Measurements from ENCODE around the gene IGSF23. TPM values are rescaled to one million over a fixed set of nuclear protein-coding genes. Genes with fewer than 3 reads are reported as not detected.

Gene IGSF23
- polyA plus RNA-seq, 1 donor from 2014 or later, result not detected

DNA sequence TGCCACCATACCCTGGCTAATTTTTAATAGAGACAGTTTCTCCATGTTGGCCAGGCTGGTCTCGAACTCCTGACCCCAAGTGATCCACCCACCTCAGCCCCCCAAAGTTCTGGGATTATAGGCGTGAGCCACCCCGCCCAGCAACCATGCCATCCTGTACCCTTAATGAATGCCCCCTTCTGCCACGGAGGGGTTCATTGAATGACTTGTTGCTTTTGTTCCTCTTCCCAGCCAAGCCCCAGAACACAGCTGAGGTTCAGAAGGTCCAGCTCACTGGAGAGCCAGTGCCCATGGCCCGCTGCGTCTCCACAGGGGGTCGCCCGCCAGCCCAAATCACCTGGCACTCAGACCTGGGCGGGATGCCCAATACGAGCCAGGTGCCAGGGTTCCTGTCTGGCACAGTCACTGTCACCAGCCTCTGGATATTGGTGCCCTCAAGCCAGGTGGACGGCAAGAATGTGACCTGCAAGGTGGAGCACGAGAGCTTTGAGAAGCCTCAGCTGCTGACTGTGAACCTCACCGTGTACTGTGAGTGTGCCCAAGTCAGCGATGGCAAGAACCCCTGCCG, 36.3 kb downstream of the IGSF23 start:
- peaks cover 9% of the 10 kb centered on the region for H3K27me3 Mint-ChIP-seq
- H3K27ac Mint-ChIP-seq, result no peak overlapping the region
- H3K36me3 Mint-ChIP-seq, result no peaks in the 10 kb centered on the region
- H3K4me3 Mint-ChIP-seq, result no peak overlapping the region
- no peaks in the 10 kb centered on the region for H3K9me3 Mint-ChIP-seq
- peaks cover 4 to 6% (median 5%) of the 10 kb centered on the region in 3 donors for H3K4me1 Mint-ChIP-seq

DNA sequence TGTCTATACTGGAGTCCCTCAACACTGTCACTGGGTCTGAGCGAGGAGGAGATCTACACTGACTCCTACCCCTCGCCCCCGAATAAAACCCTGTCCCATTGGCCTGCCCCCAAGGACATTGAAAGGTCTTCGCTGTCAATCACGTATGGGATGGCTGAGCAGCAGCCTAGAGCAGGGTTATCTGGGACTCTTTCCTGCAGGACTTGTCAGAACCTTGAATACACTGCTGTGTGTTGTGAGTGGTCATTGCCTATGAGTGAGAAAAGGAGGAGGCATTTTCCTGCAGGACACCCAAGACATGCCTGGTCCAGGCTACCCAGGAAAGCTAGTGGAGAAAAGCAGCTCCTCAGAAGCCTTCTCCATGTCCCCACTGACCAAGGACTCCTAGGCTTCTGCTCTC, 40.0 kb downstream of the IGSF23 start:
- Mint-ChIP-seq H3K36me3 (no peaks in the 10 kb centered on the region), H3K27ac (peak overlapping the region in 1 of 3 donors; percentile 37), H3K9me3 (no peaks in the 10 kb centered on the region), H3K27me3 (no peaks in the 10 kb centered on the region), H3K4me1 (peaks cover 7 to 12% (median 9%) of the 10 kb centered on the region in 3 donors), H3K4me3 (no peak overlapping the region)

DNA sequence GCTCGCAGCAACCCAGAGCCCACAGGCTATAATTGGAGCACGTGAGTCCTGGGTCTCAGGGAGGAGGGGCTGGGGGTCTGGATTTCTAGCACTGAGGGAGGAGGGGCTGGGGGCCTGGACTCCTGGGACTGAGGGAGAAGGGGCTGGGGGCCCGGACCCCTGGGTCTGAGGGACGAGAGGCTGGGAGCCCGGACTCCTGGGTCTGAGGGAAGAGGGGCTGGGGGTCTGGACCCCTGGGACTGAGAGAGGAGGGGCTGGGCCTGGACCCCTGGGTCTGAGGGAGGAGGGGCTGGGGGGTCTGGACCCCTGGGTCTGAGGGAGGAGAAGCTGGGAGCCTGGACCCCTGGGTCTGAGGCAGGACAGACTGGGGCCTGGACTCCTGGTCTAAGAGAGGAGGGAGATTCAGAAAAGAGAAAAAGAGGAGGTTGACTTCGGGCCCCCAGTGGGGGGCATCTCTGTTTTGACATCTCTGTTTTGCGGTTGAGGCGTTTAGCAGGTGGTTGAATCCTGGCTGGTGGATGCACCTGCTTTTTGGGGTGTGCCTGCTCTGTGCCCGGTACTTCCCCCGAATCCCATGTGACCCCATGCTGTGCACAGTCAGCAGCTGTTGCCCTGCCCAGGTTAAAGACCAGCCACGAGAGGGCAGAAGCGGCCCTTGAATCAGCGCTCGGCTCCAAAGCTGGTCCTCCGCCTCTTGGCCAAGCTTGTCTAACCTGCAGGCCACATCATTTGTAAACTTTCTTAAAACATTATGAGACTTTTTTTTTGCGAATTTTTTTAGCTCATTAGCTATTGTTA, 40.8 kb downstream of the IGSF23 start:
- H3K27ac Mint-ChIP-seq, result peak overlapping the region in 2 of 3 donors; percentile 25 to 62
- H3K36me3 Mint-ChIP-seq, result no peaks in the 10 kb centered on the region
- H3K4me3 Mint-ChIP-seq, result peak overlapping the region in 2 of 4 donors; percentile 57 to 61
- H3K9me3 Mint-ChIP-seq, result no peaks in the 10 kb centered on the region
- peaks cover 7 to 12% (median 9%) of the 10 kb centered on the region in 3 donors for H3K4me1 Mint-ChIP-seq
- H3K27me3 Mint-ChIP-seq, result no peaks in the 10 kb centered on the region

DNA sequence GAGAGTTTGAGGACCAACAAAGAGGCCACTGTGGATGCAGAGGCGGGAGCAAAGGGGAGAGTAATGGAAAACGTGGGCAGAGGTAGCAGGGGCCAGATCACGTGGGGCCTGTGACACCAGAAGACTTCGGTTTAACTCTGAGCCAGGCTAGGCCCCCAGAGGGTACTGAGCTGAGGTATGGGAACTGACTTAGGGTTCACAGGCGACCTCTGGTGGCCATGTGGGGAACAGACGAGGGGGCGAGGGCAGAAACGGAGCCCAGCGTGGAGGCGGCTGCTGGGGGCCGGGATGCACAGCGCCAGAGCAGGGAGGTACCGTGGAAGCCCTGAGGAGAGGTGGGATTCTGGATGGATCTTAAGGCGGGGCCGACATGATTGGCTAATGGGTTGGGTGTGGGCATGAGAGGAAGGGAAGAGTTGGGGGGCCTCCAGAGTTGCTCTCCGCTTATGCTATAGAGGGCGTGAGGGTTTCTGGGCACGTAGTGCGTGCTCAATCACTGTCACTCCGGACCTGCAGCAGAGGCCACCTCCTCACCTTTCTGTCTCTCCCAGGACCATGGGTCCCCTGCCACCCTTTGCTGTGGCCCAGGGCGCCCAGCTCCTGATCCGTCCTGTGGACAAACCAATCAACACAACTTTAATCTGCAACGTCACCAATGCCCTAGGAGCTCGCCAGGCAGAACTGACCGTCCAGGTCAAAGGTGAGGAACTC, 44.0 kb downstream of the IGSF23 start:
- no peaks in the 10 kb centered on the region for H3K9me3 Mint-ChIP-seq
- H3K36me3 Mint-ChIP-seq, result no peaks in the 10 kb centered on the region
- H3K27ac Mint-ChIP-seq, result peak overlapping the region in 1 of 3 donors; percentile 19
- H3K4me1 Mint-ChIP-seq, result peaks cover 7 to 12% (median 9%) of the 10 kb centered on the region in 3 donors
- H3K27me3 Mint-ChIP-seq, result peaks cover 2% of the 10 kb centered on the region
- no peak overlapping the region for H3K4me3 Mint-ChIP-seq

DNA sequence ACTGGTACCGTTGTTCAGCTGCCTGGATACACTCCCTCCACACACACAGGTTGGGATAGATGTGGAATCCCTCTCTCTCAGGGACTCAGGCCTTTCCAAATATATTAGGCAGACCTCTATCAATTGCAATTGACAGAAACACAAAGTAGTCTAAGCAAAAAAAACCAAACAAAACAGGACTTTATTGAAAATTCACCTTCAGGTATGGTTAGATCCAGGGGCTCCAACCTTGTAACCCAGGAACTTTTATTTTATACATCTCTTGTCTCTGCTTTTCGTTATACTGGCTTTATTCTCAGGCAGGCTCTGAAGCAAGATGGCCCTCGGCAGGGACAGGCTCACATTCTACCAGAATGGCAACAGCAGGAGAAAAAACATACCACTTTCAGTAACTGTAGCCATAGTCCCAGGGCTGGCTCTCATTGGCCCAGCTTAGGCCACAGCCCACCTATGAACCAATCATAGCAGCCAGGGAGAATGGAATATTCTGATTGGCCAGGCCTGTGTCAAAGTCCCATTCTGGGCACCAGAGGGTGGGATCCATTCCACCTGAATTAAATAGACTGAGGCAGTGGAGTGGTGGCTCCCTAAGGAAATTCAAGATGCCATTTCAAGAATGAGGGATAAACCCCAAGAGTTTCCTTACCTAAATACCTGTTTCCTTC, 44.8 kb downstream of the IGSF23 start:
- H3K4me3 Mint-ChIP-seq, result no peak overlapping the region
- peaks cover 7 to 12% (median 9%) of the 10 kb centered on the region in 3 donors for H3K4me1 Mint-ChIP-seq
- peak overlapping the region in 1 of 3 donors; percentile 40 for H3K27ac Mint-ChIP-seq
- no peaks in the 10 kb centered on the region for H3K9me3 Mint-ChIP-seq
- H3K27me3 Mint-ChIP-seq, result peaks cover 3% of the 10 kb centered on the region
- no peaks in the 10 kb centered on the region for H3K36me3 Mint-ChIP-seq

DNA sequence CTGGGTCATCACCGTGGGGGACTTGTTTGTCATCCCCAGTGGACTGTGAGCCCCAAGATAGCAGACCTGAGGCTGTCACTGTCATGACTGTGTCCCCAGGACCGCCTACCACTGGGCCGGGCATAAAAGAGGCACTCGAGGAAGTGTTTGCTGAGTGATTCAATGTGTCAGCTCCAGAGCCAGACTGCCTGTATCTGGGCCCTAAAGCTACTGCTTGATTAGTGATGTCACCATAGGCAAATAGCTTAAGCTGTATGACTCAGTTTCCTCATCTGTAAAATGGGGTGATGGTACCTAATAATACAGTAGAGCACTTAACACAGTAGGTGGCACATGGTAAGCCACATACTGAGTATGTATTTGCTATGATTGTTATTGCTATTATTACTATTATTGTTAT, 46.7 kb downstream of the IGSF23 start:
- Mint-ChIP-seq H3K36me3 (no peaks in the 10 kb centered on the region), H3K4me1 (peaks cover 0 to 5% (median 3%) of the 10 kb centered on the region in 3 donors), H3K27ac (no peak overlapping the region), H3K4me3 (no peak overlapping the region), H3K9me3 (peaks cover 0 to 2% (median 0%) of the 10 kb centered on the region in 3 donors), H3K27me3 (peaks cover 5% of the 10 kb centered on the region)

DNA sequence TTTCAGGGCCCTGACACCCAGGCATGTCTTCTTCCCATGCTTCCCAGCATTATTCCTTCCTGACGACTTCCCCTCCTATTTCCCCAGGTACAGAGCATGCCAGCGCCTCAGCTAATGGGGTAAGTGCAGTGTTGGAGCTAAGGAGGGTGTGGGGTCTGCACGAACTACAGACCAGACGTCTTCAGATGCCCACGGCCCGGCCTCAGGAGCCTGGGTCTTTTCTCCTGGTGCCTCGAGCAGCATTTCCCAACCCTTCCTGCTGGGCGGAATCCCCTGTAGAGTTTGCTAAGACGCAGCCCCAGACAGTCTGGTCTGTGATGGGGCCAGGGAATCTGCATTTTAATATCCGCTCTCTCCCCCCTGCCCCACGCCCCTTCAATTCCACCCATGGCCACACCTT, 47.8 kb downstream of the IGSF23 start:
- Mint-ChIP-seq H3K27ac (no peak overlapping the region), H3K27me3 (peaks cover 9% of the 10 kb centered on the region), H3K4me1 (peaks cover 0 to 5% (median 3%) of the 10 kb centered on the region in 3 donors), H3K4me3 (no peak overlapping the region), H3K9me3 (peaks cover 0 to 2% (median 0%) of the 10 kb centered on the region in 3 donors), H3K36me3 (no peaks in the 10 kb centered on the region)

DNA sequence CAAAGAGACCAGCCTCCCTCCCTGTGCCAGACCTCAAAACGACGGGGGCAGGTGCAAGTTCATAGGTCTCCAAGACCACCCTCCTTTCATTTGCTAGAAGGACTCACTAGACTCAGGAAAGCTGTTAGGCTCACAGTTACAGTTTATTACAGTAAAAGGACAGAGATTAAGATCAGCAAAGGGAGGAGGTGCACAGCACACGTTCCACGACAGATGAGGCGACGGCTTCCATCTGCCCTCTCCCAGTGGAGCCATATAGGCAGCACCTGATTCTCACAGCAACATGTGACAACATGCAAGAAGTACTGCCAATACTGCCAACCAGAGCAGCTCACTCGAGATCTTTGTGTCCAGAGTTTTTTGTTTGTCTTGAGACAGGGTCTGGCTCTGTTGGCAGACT, 48.5 kb downstream of the IGSF23 start:
- peaks cover 0 to 2% (median 0%) of the 10 kb centered on the region in 3 donors for H3K9me3 Mint-ChIP-seq
- H3K27ac Mint-ChIP-seq, result no peak overlapping the region
- no peaks in the 10 kb centered on the region for H3K36me3 Mint-ChIP-seq
- no peak overlapping the region for H3K4me3 Mint-ChIP-seq
- peaks cover 9% of the 10 kb centered on the region for H3K27me3 Mint-ChIP-seq
- peaks cover 0 to 5% (median 3%) of the 10 kb centered on the region in 3 donors for H3K4me1 Mint-ChIP-seq

DNA sequence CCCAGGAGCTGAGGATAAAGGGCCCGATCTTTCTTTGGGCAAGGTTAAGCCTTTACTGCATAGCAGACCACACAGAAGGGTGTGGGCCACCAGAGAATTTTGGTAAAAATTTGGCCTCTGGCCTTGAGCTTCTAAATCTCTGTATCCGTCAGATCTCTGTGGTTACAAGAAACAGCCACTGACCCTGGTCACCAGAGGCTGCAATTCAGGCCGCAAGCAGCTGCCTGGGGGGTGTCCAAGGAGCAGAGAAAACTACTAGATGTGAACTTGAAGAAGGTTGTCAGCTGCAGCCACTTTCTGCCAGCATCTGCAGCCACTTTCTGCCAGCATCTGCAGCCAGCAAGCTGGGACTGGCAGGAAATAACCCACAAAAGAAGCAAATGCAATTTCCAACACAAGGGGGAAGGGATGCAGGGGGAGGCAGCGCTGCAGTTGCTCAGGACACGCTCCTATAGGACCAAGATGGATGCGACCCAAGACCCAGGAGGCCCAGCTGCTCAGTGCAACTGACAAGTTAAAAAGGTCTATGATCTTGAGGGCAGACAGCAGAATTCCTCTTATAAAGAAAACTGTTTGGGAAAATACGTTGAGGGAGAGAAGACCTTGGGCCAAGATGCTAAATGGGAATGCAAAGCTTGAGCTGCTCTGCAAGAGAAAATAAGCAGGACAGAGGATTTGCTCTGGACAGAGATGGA, 49.5 kb downstream of the IGSF23 start:
- Mint-ChIP-seq H3K36me3 (no peaks in the 10 kb centered on the region), H3K27ac (no peak overlapping the region), H3K9me3 (peaks cover 0 to 2% (median 0%) of the 10 kb centered on the region in 3 donors), H3K4me3 (peak overlapping the region in 1 of 4 donors; percentile 67), H3K4me1 (peaks cover 0 to 1% (median 0%) of the 10 kb centered on the region in 3 donors), H3K27me3 (peaks cover 9% of the 10 kb centered on the region)

DNA sequence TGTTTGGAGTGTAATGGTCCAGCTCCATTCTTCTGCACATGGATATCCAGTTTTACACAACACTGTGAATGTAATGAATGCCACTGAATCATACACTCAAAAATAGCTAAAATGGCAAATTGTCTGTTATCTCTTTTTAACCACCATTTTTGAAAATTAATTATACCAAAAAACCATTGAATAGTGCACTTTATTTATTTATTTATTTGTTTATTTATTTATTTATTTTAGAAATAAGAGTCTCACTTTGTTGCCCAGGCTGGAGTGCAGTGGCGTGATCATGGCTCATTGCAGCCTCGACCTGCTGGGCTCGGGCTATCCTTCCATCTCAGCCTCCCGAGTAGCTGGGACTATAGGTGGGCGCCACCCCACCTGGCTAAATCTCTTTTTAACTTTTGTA, 50.6 kb downstream of the IGSF23 start:
- Mint-ChIP-seq H3K27me3 (peaks cover 11% of the 10 kb centered on the region), H3K4me3 (no peak overlapping the region), H3K36me3 (no peaks in the 10 kb centered on the region), H3K4me1 (no peaks in the 10 kb centered on the region), H3K27ac (no peak overlapping the region), H3K9me3 (peaks cover 0 to 2% (median 0%) of the 10 kb centered on the region in 3 donors)

DNA sequence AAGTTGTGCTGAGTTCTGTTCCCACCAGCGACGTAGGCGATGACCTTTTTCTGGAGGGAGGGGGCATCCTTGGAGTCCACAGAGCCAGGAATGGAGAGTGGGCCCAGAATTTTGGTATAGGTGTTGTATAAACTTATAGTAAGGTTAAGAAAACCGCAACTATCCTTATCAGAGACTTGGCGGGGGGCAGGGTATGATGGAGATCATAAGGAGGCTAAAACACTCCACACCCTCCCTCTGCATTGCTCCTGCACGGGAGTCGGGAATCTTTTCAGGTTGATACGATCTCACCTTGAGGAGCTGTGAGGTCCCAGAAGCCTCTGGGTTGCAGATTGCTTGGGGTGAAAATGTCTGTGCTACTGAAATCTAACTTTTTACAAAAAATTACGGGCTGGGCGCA, 51.6 kb downstream of the IGSF23 start:
- H3K4me1 Mint-ChIP-seq, result no peaks in the 10 kb centered on the region
- H3K4me3 Mint-ChIP-seq, result peak overlapping the region in 1 of 4 donors; percentile 13
- peaks cover 14% of the 10 kb centered on the region for H3K27me3 Mint-ChIP-seq
- H3K9me3 Mint-ChIP-seq, result peaks cover 0 to 5% (median 0%) of the 10 kb centered on the region in 3 donors
- H3K27ac Mint-ChIP-seq, result no peak overlapping the region
- no peaks in the 10 kb centered on the region for H3K36me3 Mint-ChIP-seq

DNA sequence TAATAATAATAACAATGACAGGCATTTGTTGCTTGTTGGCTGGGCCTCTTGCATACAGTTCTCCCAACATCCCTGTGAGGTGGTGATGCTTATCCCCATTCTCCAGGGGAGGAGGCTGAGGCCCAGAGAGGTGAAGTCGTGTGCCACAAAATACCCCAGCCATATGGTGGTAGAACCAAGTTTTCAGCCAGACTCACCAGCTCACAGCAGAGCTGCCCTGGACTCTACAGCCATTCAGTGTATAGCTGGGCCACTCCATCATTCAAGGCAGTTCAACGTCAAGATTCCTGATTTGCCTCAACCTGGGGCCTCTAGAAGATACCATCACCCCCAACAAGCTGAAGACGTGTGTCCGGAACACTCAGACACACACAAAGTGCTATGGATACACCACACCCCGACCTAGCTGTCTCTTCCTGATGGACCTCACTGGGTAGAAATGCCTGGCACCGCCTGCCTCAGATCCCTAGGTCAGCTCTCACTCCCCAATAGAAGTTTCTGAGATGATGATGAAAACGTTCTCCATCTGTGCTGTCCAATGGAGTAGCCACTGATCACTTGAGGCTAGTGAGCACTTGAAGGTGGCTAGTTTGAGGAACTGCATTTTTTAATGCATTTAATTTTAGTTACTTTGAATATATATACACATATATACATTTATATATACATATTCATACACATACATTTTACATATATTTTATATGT, 53.6 kb downstream of the IGSF23 start:
- Mint-ChIP-seq H3K27ac (no peak overlapping the region), H3K4me1 (no peaks in the 10 kb centered on the region), H3K9me3 (peaks cover 0 to 5% (median 0%) of the 10 kb centered on the region in 3 donors), H3K36me3 (no peaks in the 10 kb centered on the region), H3K4me3 (no peak overlapping the region), H3K27me3 (peaks cover 12% of the 10 kb centered on the region)

DNA sequence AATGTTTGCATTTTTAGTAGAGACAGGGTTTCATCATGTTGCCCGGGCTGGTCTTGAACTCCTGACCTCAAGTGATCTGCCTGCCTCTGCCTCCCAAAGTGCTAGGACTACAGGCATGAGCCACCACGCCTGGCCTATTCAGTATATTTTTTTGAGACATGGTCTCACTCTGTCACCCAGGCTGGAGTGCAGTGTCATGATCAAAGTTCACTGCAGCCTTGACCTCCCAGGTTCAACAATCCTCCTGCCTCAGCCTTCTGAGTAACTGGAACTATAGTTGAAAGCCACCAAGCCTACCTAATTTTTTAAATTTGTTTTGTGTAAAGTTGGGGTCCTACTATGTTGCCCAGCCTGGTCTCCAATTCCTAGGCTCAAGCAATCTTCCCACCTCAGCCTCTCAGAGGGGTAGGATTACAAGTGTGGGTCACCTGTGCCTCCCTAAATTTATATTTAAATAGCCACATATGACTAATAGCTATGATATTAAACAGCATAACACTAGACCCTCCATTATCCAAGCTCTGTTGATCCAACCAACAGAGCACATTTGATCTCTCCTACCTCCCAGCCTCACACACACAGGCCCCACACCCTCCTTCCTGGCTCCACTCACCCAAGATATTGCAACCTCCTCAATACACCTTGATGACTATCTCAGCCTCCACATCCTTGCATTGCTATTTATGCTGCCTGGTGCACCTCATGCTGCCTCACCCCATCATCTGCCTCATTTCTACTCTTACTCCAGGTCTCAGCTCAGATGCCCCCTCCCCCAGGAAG, 55.8 kb downstream of the IGSF23 start:
- H3K4me1 Mint-ChIP-seq, result no peaks in the 10 kb centered on the region
- H3K4me3 Mint-ChIP-seq, result no peak overlapping the region
- peaks cover 0 to 5% (median 3%) of the 10 kb centered on the region in 3 donors for H3K9me3 Mint-ChIP-seq
- peaks cover 10% of the 10 kb centered on the region for H3K27me3 Mint-ChIP-seq
- H3K27ac Mint-ChIP-seq, result no peak overlapping the region
- H3K36me3 Mint-ChIP-seq, result no peaks in the 10 kb centered on the region
